SU-DHL-6 (cell line): ENCODE results near the gene BOC.

ENCODE experiments used
- H2AFZ ChIP-seq: fragments of 200-600 bp; sonication (generic); 2 replicates; pipeline ENCODE4 v1.6.1; 2014; ENCODE audit warnings: low read depth, mild to moderate bottlenecking, moderate library complexity, mixed read lengths, antibody characterized with exemption, low read length; ENCODE audit not compliant: severe bottlenecking
- H3F3A ChIP-seq: fragments of 200-600 bp; shearing (Covaris generic); 2 replicates; pipeline ENCODE4 v1.6.0; 2016; ENCODE audit warnings: antibody characterized with exemption, mild to moderate bottlenecking; ENCODE audit not compliant: insufficient read depth
- H3K27ac ChIP-seq: fragments of 200-600 bp; sonication (generic); 2 replicates; pipeline ENCODE4 v1.5.1; 2016; ENCODE audit warnings: low read depth, mild to moderate bottlenecking, low read length, moderate library complexity, mixed read lengths
- H3K27me3 ChIP-seq: fragments of 200-600 bp; sonication (generic), shearing (Covaris generic); 2 replicates; pipeline ENCODE4 v1.6.0; 2014; ENCODE audit warnings: mild to moderate bottlenecking, low read length
- H3K36me3 ChIP-seq: fragments of 200-600 bp; sonication (generic); 2 replicates; pipeline ENCODE4 v1.6.1; 2014; ENCODE audit warnings: mild to moderate bottlenecking, low read length, mixed read lengths
- H3K4me2 ChIP-seq: fragments of 300-600, 200-600 bp; shearing (Covaris generic), sonication (generic); 2 replicates; pipeline ENCODE4 v1.6.0; 2014; ENCODE audit warnings: low read length, low read depth, mild to moderate bottlenecking; ENCODE audit not compliant: poor library complexity, severe bottlenecking
- H3K4me3 ChIP-seq: fragments of 200-600 bp; sonication (generic); 2 replicates; pipeline ENCODE4 v1.5.1; 2014; ENCODE audit warnings: antibody characterized with exemption, low read length, mild to moderate bottlenecking, mixed read lengths; ENCODE audit not compliant: insufficient read depth, poor library complexity, severe bottlenecking
- H3K79me2 ChIP-seq: fragments of 200-600 bp; sonication (generic); 2 replicates; pipeline ENCODE4 v1.6.1; 2014; ENCODE audit warnings: mild to moderate bottlenecking, low read length, moderate library complexity; ENCODE audit not compliant: insufficient read depth
- H3K9ac ChIP-seq: fragments of 200-600 bp; sonication (generic); 2 replicates; pipeline ENCODE4 v1.7.0; 2014; ENCODE audit warnings: mild to moderate bottlenecking, low read length
- H3K9me2 ChIP-seq: fragments of 200-600 bp; sonication (generic); replicated peaks from 2 replicates; pipeline ENCODE4 v1.6.1; 2014; ENCODE audit warnings: low read length; ENCODE audit not compliant: insufficient read depth
- H3K9me3 ChIP-seq: fragments of 200-600 bp; sonication (generic); 2 replicates; pipeline ENCODE4 v1.6.1; 2014; ENCODE audit warnings: low read length, mixed read lengths; ENCODE audit not compliant: insufficient read depth
- H4K20me1 ChIP-seq: fragments of 200-600 bp; sonication (generic); 2 replicates; pipeline ENCODE4 v1.6.1; 2014; ENCODE audit warnings: low read depth, mild to moderate bottlenecking, antibody characterized with exemption, low read length, moderate library complexity, mixed read lengths
- EZH2phosphoT487 ChIP-seq: fragments of 200-600 bp; sonication (generic), shearing (Covaris generic); conservative IDR thresholded peaks from 2 replicates; pipeline ENCODE4 v1.6.1; 2018; ENCODE audit warnings: mild to moderate bottlenecking, antibody characterized with exemption, low read length, moderate library complexity, mixed read lengths
- TF ChIP-seq, protein P1 (sequence below): fragments of 200-600 bp; sonication (generic); IDR thresholded peaks from one replicate; pipeline ENCODE4 v1.5.1; 2017; ENCODE audit warnings: antibody characterized with exemption, mild to moderate bottlenecking, low read length, moderate library complexity; ENCODE audit not compliant: insufficient read depth, poor library complexity, severe bottlenecking

Gene BOC

DNA sequence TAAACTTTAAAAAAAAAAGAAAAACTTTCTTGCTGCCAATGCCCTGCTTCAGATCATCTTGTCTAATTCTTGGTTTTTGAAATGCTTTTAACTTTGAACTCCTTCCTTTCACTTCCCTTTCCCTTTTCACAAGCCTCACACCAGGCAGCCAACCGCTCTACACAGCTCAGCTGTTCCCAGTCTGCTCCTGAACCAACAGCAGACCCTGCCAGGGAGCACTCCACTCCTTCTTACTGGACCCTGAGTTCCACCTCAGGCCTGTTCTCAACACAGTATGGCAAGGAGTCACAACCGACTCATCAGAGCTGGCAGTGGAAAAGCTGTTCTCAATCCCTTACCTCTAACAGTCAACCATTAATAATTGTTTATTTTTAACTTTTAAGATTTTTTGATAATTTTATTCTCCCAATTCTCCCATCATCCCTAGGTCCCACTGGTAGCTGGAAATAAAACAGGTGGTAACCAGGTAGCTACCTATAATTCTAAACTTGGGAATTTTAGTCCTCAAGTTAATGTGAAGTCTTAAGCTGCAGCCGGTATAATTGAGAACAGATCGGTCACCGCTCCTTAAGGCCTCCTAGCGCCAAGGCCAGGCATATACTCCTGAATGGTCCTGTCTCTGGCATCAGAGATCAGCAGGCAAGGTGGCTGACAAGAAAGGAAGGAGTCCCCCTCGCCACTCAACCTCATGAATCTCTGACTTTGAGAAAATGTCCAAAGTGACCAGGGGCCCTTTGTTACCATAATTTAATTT lies 43.9 kb downstream of the BOC start:
- no peak overlapping the region for H3K9ac ChIP-seq
- no peak overlapping the region for H3K4me3 ChIP-seq
- no peaks in the 10 kb centered on the region for H3F3A ChIP-seq
- H3K4me2 ChIP-seq, result no peak overlapping the region
- H3K9me3 ChIP-seq, result no peaks in the 10 kb centered on the region
- TF ChIP-seq, protein P1, sequence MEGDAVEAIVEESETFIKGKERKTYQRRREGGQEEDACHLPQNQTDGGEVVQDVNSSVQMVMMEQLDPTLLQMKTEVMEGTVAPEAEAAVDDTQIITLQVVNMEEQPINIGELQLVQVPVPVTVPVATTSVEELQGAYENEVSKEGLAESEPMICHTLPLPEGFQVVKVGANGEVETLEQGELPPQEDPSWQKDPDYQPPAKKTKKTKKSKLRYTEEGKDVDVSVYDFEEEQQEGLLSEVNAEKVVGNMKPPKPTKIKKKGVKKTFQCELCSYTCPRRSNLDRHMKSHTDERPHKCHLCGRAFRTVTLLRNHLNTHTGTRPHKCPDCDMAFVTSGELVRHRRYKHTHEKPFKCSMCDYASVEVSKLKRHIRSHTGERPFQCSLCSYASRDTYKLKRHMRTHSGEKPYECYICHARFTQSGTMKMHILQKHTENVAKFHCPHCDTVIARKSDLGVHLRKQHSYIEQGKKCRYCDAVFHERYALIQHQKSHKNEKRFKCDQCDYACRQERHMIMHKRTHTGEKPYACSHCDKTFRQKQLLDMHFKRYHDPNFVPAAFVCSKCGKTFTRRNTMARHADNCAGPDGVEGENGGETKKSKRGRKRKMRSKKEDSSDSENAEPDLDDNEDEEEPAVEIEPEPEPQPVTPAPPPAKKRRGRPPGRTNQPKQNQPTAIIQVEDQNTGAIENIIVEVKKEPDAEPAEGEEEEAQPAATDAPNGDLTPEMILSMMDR, result no peak
- TF ChIP-seq EZH2phosphoT487, result no peak
- no peaks in the 10 kb centered on the region for H3K9me2 ChIP-seq
- H3K27me3 ChIP-seq, result no peaks in the 10 kb centered on the region
- H3K27ac ChIP-seq, result no peak overlapping the region
- H3K36me3 ChIP-seq, result no peaks in the 10 kb centered on the region
- no peaks in the 10 kb centered on the region for H3K79me2 ChIP-seq
- no peak overlapping the region for H2AFZ ChIP-seq
- no peaks in the 10 kb centered on the region for H4K20me1 ChIP-seq

DNA sequence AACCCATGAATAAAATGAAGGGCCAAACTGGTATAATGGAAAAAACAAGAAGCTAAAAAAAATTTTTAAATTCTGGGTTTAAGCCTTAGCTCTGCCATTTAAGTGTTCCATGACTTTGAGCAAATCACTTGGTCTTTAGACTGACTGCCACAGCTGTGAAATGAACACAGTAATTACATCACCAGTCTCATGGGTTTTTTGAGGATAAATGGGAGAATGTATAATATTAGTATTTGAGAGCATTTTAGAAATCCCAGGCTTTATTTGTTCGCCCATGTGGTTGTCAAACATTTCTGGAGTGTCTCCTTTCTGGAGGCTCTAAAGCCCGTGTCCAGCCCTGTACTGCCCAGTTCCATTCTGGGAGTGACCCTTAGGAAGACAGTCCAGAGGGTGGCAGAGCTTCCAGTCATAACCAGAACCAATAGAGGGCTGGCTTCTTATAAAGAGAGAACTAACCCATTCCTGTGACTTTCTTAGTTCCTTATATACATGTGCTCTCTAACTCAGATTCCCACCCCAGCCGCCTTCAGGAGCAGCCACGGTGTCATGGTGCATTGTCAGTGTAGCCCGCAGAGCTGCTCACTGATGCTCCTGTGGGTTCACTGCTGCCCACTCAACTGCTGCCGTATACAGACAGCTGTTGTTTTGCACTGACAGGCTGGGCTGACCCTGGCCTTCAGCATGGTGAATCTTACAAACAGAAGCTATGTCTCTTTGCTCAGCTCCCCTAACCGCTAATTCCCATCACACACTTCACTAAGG lies 44.7 kb downstream of the BOC start:
- H3K9ac ChIP-seq, result no peak overlapping the region
- H3F3A ChIP-seq, result no peaks in the 10 kb centered on the region
- no peaks in the 10 kb centered on the region for H3K9me3 ChIP-seq
- H3K4me2 ChIP-seq, result no peak overlapping the region
- no peaks in the 10 kb centered on the region for H3K27me3 ChIP-seq
- H3K9me2 ChIP-seq, result no peaks in the 10 kb centered on the region
- TF ChIP-seq EZH2phosphoT487, result no peak
- TF ChIP-seq, protein P1, result no peak
- no peaks in the 10 kb centered on the region for H3K79me2 ChIP-seq
- no peaks in the 10 kb centered on the region for H3K36me3 ChIP-seq
- no peak overlapping the region for H3K27ac ChIP-seq
- H4K20me1 ChIP-seq, result no peaks in the 10 kb centered on the region
- H3K4me3 ChIP-seq, result no peak overlapping the region
- H2AFZ ChIP-seq, result no peak overlapping the region

DNA sequence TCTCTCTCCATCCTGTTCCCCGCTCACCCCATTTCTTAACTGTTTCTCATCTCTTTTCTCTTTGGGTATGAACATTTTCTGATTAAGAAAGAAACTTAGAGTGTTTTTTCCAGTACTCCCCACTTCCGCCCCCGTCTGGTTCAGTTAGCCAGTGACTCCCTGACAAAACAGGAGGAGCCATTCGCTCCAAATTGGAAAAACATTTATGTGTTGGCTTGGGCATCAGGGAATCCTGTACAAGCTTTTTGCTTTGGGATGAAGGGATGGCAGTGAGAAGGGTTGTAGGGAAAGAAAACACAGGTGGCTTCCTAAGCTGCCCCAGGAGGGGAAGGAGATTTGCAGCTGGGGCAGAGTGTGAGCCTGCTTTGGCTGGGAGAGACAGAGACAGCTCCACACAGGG lies 47.0 kb downstream of the BOC start:
- no peaks in the 10 kb centered on the region for H4K20me1 ChIP-seq
- no peak for TF ChIP-seq EZH2phosphoT487
- TF ChIP-seq, protein P1, result no peak
- no peak overlapping the region for H3K27ac ChIP-seq
- no peak overlapping the region for H3K4me3 ChIP-seq
- H3K9me3 ChIP-seq, result no peaks in the 10 kb centered on the region
- no peaks in the 10 kb centered on the region for H3K27me3 ChIP-seq
- H3K79me2 ChIP-seq, result no peaks in the 10 kb centered on the region
- H3K36me3 ChIP-seq, result no peaks in the 10 kb centered on the region
- no peak overlapping the region for H3K4me2 ChIP-seq
- no peaks in the 10 kb centered on the region for H3F3A ChIP-seq
- no peak overlapping the region for H2AFZ ChIP-seq
- H3K9me2 ChIP-seq, result no peaks in the 10 kb centered on the region
- no peak overlapping the region for H3K9ac ChIP-seq
